ENCODE results near the gene PITX3. TPM values are rescaled to one million over a fixed set of nuclear protein-coding genes. Genes with fewer than 3 reads are reported as not detected.

PITX3 gene
- total and polyA plus RNA-seq, 9 of the 15 experiments (the other 6 are each of a cell fraction or from before 2014, with no cell fraction given), result 0.30 to 0.98 (median 0.95) TPM; not detected in 6

GRCh38 chr10:102274062-102274461 lies 32.8 kb upstream of the PITX3 start:
- ChIA-PET CTCF (ENCODE audit: low intra/inter-chr PET ratio) (no interaction called here), POLR2A (no interaction called here)
- DNase-seq (ENCODE audit: extremely low read depth in 1 of 4, low spot score in 3 of 4) (no peak), FAIRE-seq (no peak), ATAC-seq (no peak)
- peaks cover 3% of the 10 kb centered on the region; the same call in 1 of the 3 replicates for H3K36me3 ChIP-seq (ENCODE audit: control insufficient read depth, insufficient read depth, low read length)
- in situ Hi-C loops (cut with MboI) (no loop called here), intact Hi-C loops (cut with micrococcal nuclease) (no loop called here)
- H3K9me3 ChIP-seq (replicated peaks; ENCODE audit: control insufficient read depth, insufficient read depth, low read depth, low read length), result no peaks in the 10 kb centered on the region
- TF ChIP-seq, protein P1, sequence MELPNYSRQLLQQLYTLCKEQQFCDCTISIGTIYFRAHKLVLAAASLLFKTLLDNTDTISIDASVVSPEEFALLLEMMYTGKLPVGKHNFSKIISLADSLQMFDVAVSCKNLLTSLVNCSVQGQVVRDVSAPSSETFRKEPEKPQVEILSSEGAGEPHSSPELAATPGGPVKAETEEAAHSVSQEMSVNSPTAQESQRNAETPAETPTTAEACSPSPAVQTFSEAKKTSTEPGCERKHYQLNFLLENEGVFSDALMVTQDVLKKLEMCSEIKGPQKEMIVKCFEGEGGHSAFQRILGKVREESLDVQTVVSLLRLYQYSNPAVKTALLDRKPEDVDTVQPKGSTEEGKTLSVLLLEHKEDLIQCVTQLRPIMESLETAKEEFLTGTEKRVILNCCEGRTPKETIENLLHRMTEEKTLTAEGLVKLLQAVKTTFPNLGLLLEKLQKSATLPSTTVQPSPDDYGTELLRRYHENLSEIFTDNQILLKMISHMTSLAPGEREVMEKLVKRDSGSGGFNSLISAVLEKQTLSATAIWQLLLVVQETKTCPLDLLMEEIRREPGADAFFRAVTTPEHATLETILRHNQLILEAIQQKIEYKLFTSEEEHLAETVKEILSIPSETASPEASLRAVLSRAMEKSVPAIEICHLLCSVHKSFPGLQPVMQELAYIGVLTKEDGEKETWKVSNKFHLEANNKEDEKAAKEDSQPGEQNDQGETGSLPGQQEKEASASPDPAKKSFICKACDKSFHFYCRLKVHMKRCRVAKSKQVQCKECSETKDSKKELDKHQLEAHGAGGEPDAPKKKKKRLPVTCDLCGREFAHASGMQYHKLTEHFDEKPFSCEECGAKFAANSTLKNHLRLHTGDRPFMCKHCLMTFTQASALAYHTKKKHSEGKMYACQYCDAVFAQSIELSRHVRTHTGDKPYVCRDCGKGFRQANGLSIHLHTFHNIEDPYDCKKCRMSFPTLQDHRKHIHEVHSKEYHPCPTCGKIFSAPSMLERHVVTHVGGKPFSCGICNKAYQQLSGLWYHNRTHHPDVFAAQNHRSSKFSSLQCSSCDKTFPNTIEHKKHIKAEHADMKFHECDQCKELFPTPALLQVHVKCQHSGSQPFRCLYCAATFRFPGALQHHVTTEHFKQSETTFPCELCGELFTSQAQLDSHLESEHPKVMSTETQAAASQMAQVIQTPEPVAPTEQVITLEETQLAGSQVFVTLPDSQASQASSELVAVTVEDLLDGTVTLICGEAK (IDR thresholded peaks at IDR 0.05), result no peak
- TF ChIP-seq, protein P1 (CRISPR knock-in tag; IDR thresholded peaks at IDR 0.05), result no peak
- TF ChIP-seq DPF2 (IDR thresholded peaks at IDR 0.05) (no peak), PML (IDR thresholded peaks at IDR 0.05; ENCODE audit: low read length) (no peak), ZNF589 (CRISPR knock-in tag; IDR thresholded peaks at IDR 0.05; ENCODE audit: low read depth) (no peak), ATF7 (IDR thresholded peaks at IDR 0.05) (no peak), ZNF511 (CRISPR knock-in tag; IDR thresholded peaks at IDR 0.05) (no peak), CBX2 (IDR thresholded peaks at IDR 0.05; ENCODE audit: insufficient read depth, low read length, poor library complexity, severe bottlenecking) (no peak)
- no peaks in the 10 kb centered on the region for H3K4me1 ChIP-seq (replicated peaks in 1 of 2; ENCODE audit: control insufficient read depth in 2 of 2, insufficient read depth in 2 of 2, low read length in 2 of 2)
- no peak overlapping the region for H3K4me2 ChIP-seq (ENCODE audit: insufficient read depth, low read length)
- no peak overlapping the region for H3K4me3 ChIP-seq
- no peak overlapping the region for H2AFZ ChIP-seq (ENCODE audit: low read depth, low read length)
- H3K79me2 ChIP-seq (ENCODE audit: control insufficient read depth, insufficient read depth, low read length), result peaks cover 47% of the 10 kb centered on the region
- H3K27ac ChIP-seq (ENCODE audit: extremely low read depth, low read depth, low read length), result no peak overlapping the region
- WGBS (ENCODE audit: insufficient coverage, low coverage, missing lambda C conversion rate), result 91% methylated on average over 1 of the region's 1 CpG
- H3K27me3 ChIP-seq (ENCODE audit: control insufficient read depth in 2 of 2, insufficient read depth in 2 of 2, low read length in 2 of 2), result no peaks in the 10 kb centered on the region
- no peaks in the 10 kb centered on the region for H4K20me1 ChIP-seq (replicated peaks; ENCODE audit: control insufficient read depth, insufficient read depth, low read length)
- no peak overlapping the region for H3K9ac ChIP-seq (ENCODE audit: insufficient read depth in 1 of 2, low read depth in 2 of 2, low read length in 2 of 2)
- no TSS peak for BruUV-seq (replicated peaks)
- H3K9me1 ChIP-seq (ENCODE audit: control insufficient read depth, insufficient read depth, low read length), result no peaks in the 10 kb centered on the region
